Loucy (cell line): ENCODE results near the gene SERPINA9.

Source experiments
- EZH2phosphoT487 ChIP-seq: fragments of 200-600 bp; IDR thresholded peaks from 2 replicates; pipeline ENCODE4 v1.6.1; 2018; ENCODE audit warnings: antibody characterized with exemption, mild to moderate bottlenecking, moderate library complexity, borderline replicate concordance
- TF ChIP-seq, protein P1 (sequence below): fragments of 200-600 bp; sonication (generic); conservative IDR thresholded peaks from 2 replicates; pipeline ENCODE4 v1.5.1; 2014; ENCODE audit warnings: mild to moderate bottlenecking, antibody characterized with exemption, low read length

DNA sequence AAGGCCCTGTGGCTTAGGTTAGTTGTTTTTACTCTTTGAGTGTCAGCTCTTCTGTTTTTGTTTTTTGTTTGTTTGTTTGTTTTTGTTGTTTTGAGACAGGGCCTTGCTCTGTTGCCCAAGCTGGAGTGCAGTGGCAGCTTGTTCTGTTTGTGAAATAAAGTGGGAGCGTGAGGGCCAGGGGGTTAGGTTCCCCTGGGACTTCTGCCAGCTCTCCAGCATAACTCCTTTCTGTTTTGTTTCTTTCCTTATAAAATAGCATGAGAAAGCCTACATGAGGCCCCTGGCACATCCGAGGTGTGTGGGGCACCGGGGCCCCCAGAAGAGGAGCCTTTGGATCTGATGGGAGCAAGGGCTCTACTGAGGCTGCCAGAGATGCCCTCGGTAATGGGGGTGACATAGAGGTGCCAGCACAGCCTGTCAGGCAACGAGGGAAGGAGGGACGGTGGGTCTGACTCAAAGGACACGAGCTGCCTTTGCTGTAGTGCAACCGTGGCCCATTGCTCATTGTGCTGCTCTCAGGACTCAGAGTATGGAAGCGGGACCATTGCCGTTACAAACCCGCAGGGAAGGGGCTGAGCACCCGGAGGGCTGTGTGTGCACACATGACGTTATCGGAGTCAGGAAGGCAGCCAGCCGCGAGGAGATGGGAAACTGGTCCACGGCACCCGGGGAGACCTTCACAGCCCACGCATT lies 14.3 kb downstream of the SERPINA9 start:
- TF ChIP-seq, protein P1, sequence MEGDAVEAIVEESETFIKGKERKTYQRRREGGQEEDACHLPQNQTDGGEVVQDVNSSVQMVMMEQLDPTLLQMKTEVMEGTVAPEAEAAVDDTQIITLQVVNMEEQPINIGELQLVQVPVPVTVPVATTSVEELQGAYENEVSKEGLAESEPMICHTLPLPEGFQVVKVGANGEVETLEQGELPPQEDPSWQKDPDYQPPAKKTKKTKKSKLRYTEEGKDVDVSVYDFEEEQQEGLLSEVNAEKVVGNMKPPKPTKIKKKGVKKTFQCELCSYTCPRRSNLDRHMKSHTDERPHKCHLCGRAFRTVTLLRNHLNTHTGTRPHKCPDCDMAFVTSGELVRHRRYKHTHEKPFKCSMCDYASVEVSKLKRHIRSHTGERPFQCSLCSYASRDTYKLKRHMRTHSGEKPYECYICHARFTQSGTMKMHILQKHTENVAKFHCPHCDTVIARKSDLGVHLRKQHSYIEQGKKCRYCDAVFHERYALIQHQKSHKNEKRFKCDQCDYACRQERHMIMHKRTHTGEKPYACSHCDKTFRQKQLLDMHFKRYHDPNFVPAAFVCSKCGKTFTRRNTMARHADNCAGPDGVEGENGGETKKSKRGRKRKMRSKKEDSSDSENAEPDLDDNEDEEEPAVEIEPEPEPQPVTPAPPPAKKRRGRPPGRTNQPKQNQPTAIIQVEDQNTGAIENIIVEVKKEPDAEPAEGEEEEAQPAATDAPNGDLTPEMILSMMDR, result no peak
- TF ChIP-seq EZH2phosphoT487, result no peak
